ENCODE results near the gene IQGAP1. TPM values are rescaled to one million over a fixed set of nuclear protein-coding genes. Genes with fewer than 3 reads are reported as not detected.

IQGAP1 gene
- total RNA-seq, 1 experiment from 2014 or later: 113 TPM

DNA sequence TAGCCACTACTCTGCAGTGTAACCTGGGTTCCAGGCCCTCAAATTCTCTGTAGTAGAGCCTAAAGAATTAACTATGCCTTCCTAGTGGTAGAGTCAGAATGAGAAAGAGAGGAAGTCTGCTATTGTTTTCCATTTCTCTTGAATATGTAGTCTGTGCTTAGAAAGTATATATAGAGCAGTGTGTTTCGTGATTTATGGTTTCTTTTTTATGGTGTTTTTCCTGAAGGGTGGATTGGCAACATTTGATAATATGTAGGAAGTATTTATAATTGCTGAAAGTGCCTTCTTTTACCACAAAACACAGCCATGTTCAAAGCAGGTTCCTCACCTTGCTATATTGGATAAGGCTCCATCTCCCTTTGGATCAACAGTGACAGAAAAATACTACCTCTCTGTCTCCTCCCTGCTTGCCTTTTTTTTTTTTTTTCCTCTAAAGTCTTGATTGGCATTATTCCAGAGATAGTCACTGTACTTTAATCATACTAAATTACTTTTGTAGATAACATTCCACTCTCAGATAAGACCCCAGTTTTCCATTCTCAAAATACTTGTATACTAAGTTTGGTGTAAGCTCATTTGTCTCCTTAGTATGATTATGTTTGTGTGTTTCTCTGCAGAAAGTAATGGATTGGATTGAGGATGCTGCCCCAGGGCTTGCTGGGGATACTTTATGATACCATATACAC is 47.8 kb downstream of the IQGAP1 start:
- Histone ChIP-seq H3K4me2 (ENCODE audit: low read length) (no peak overlapping the region), H3K9me3 (ENCODE audit: control insufficient read depth in 1 of 2, insufficient read depth in 1 of 2, low read depth in 1 of 2, low read length in 2 of 2) (no peaks in the 10 kb centered on the region), H2AFZ (ENCODE audit: low read depth, low read length, poor library complexity, severe bottlenecking) (no peak overlapping the region), H3K4me3 (replicated peaks in 1 of 2; ENCODE audit: low read depth in 1 of 2, low read length in 2 of 2) (no peak overlapping the region), H3K27me3 (ENCODE audit: insufficient read depth, low read length) (no peaks in the 10 kb centered on the region), H4K20me1 (ENCODE audit: insufficient read depth) (no peaks in the 10 kb centered on the region), H3K79me2 (ENCODE audit: insufficient read depth, low read length) (peaks cover 5% of the 10 kb centered on the region; the same call in 1 of the 2 replicates), H3K36me3 (ENCODE audit: control insufficient read depth in 1 of 2, insufficient read depth in 2 of 2, low read length in 2 of 2) (peaks cover 0 to 4% of the 10 kb centered on the region in 2 experiments; a peak in 1 of 4 replicates), H3K9ac (ENCODE audit: low read length) (no peak overlapping the region), H3K27ac (ENCODE audit: low read depth, low read length) (no peak overlapping the region), H3K9me2 (ENCODE audit: insufficient read depth) (no peaks in the 10 kb centered on the region), H3K4me1 (ENCODE audit: control insufficient read depth in 1 of 2, insufficient read depth in 2 of 2, low read length in 2 of 2) (no peaks in the 10 kb centered on the region)
- TF ChIP-seq ELF1 (IDR thresholded peaks at IDR 0.05; ENCODE audit: borderline replicate concordance, low read depth) (no peak), POLR2A (IDR thresholded peaks at IDR 0.05; ENCODE audit: borderline replicate concordance, extremely low read depth, insufficient read depth, insufficient read length) (no peak), SRF (IDR thresholded peaks at IDR 0.05; ENCODE audit: low read depth) (no peak), SIN3A (IDR thresholded peaks at IDR 0.05; ENCODE audit: low read depth) (no peak), POLR2AphosphoS5 (IDR thresholded peaks at IDR 0.05; ENCODE audit: low read depth, low read length) (no peak), TCF7L2 (IDR thresholded peaks at IDR 0.05; ENCODE audit: borderline replicate concordance, extremely low read depth, insufficient read depth, insufficient read length) (no peak), FOSL1 (IDR thresholded peaks at IDR 0.05; ENCODE audit: low read depth) (no peak), EZH2 (IDR thresholded peaks at IDR 0.05) (no peak), RAD21 (IDR thresholded peaks at IDR 0.05; ENCODE audit: low read depth) (no peak), CEBPB (IDR thresholded peaks at IDR 0.05; ENCODE audit: low read depth) (no peak), ZNF274 (IDR thresholded peaks at IDR 0.05; ENCODE audit: low read depth, low read length) (no peak), ZFX (IDR thresholded peaks at IDR 0.05) (no peak), CBX3 (IDR thresholded peaks at IDR 0.05; ENCODE audit: low read depth) (no peak), YY1 (IDR thresholded peaks at IDR 0.05; ENCODE audit: extremely low read depth, insufficient replicate concordance, low read depth, low read length) (no peak), EGR1 (IDR thresholded peaks at IDR 0.05; ENCODE audit: low read depth) (no peak), JUND (IDR thresholded peaks at IDR 0.05) (no peak)
- TF ChIP-seq, protein P1, sequence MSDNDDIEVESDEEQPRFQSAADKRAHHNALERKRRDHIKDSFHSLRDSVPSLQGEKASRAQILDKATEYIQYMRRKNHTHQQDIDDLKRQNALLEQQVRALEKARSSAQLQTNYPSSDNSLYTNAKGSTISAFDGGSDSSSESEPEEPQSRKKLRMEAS (IDR thresholded peaks at IDR 0.05): no peak
- TF ChIP-seq, protein P2, sequence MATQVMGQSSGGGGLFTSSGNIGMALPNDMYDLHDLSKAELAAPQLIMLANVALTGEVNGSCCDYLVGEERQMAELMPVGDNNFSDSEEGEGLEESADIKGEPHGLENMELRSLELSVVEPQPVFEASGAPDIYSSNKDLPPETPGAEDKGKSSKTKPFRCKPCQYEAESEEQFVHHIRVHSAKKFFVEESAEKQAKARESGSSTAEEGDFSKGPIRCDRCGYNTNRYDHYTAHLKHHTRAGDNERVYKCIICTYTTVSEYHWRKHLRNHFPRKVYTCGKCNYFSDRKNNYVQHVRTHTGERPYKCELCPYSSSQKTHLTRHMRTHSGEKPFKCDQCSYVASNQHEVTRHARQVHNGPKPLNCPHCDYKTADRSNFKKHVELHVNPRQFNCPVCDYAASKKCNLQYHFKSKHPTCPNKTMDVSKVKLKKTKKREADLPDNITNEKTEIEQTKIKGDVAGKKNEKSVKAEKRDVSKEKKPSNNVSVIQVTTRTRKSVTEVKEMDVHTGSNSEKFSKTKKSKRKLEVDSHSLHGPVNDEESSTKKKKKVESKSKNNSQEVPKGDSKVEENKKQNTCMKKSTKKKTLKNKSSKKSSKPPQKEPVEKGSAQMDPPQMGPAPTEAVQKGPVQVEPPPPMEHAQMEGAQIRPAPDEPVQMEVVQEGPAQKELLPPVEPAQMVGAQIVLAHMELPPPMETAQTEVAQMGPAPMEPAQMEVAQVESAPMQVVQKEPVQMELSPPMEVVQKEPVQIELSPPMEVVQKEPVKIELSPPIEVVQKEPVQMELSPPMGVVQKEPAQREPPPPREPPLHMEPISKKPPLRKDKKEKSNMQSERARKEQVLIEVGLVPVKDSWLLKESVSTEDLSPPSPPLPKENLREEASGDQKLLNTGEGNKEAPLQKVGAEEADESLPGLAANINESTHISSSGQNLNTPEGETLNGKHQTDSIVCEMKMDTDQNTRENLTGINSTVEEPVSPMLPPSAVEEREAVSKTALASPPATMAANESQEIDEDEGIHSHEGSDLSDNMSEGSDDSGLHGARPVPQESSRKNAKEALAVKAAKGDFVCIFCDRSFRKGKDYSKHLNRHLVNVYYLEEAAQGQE (IDR thresholded peaks at IDR 0.05; ENCODE audit: low read depth): no peak
- TF ChIP-seq, protein P3, sequence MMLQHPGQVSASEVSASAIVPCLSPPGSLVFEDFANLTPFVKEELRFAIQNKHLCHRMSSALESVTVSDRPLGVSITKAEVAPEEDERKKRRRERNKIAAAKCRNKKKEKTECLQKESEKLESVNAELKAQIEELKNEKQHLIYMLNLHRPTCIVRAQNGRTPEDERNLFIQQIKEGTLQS (IDR thresholded peaks at IDR 0.05): no peak
- TF ChIP-seq, protein P4, sequence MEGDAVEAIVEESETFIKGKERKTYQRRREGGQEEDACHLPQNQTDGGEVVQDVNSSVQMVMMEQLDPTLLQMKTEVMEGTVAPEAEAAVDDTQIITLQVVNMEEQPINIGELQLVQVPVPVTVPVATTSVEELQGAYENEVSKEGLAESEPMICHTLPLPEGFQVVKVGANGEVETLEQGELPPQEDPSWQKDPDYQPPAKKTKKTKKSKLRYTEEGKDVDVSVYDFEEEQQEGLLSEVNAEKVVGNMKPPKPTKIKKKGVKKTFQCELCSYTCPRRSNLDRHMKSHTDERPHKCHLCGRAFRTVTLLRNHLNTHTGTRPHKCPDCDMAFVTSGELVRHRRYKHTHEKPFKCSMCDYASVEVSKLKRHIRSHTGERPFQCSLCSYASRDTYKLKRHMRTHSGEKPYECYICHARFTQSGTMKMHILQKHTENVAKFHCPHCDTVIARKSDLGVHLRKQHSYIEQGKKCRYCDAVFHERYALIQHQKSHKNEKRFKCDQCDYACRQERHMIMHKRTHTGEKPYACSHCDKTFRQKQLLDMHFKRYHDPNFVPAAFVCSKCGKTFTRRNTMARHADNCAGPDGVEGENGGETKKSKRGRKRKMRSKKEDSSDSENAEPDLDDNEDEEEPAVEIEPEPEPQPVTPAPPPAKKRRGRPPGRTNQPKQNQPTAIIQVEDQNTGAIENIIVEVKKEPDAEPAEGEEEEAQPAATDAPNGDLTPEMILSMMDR (IDR thresholded peaks at IDR 0.05 in 2 of 3, conservative IDR thresholded peaks at IDR 0.05 in 1 of 3; ENCODE audit: borderline replicate concordance in 1 of 3, insufficient read depth in 1 of 3, low read depth in 2 of 3, low read length in 2 of 3): no peak
- intact Hi-C loops (cut with micrococcal nuclease): no loop called here
- ATAC-seq: no peak
- CTCF ChIA-PET: no interaction called here
- no TSS peak for BruUV-seq (replicated peaks)
- POLR2A ChIA-PET: no interaction called here
- DNase-seq (ENCODE audit: low read depth, low spot score): no peak
- RAD21 ChIA-PET (ENCODE audit: low non-redundant PET in 1 of 2, low total read pairs in 2 of 2, uncharacterized antibody in 2 of 2, unreplicated experiment in 2 of 2): no interaction called here
